Activated CD8-positive, alpha-beta memory T cell treated with anti-CD3 and anti-CD28 coated beads, Interleukin-2, amount 50 U/mL, for 24 hours (primary cell): ENCODE results near the gene CD163.
"Not testable (repeated sequence)": the region's sequence is repeated elsewhere in the genome, so short reads cannot be mapped to it uniquely, and the experiment has no call there.

ENCODE experiments used
- DNase-seq: peaks from one replicate; pipeline ENCODE4 v3.0.0-alpha.2; 2020; ENCODE audit errors: extremely low read depth

The CD163 gene

DNA sequence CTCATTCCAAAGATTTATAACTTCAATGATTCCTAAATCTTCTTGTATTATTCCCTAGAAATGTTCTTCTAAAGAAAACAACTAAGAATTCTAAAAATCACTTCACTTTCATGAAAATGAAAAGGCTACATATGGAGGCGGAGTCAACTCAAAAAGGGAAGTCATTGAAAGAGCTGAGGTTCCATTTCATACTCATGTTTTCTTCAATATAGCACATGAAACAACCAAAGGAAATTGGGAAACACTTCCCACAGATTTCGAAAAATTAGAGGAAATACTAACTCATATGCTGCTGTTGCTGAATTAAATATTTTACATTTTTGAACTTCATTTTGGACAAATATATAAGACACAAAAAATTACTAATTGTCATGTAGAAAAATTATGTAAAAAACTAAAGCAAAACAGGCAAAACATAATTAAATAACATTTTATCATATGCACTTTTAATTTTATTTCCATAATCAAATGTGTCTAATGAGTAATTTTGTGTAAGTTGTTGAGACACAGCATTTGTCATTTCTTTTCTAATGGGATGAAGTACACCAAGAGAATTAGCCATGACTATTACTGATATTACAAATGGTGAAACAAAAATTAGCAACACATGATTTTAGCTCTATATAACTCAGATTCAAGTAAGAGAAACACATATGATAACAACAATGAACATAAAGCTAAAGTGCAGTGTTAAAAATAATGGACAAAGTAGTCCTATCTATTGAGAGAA is at the start of gene CD163:
Gene CD163 (minus strand): TSS at position 92 of the 730 bp plus-strand sequence. CDS start 87 bp downstream, at position 5.
- DNase-seq: no peak

DNA sequence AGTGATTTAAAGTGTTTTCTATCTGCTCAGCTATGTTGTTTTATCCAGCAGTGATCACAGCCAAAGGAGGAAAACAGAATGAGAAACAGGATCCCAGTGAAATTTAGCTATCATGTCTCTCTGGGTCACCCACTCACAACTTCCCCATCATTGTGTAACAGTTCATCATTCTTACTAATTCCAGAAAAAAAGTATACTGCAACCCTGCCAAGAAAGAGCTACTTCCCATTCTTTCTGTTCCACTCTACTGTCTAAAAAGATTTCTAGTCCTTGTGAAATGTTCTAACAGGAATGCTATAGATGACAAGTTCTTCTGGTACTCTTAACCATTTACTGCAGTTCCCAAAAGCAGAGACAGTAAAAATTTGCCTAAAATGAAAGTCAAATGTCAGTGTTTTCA is 39.2 kb upstream of the CD163 start:
- DNase-seq: no peak

DNA sequence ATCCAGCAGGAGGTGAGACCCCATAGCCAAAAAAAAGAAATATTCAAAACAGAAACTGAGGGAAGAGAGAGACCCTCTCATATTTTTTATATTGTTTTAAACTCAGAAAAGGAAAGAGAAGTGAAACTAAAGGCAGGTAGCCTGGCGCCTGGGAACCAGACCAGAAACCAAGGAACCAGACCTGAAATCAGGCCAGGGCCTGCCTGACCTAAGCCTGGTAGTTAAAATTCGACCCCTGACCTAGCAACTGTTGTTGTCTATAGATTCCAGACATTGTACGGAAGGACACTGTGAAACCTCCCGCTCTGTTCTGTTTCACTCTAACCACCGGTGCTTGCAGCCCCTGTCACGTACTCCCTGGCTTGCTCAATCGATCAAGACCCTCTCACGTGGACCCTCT is 38.5 kb upstream of the CD163 start:
- no peak for DNase-seq

GRCh38 chr12:7514416-7514815 is 10.8 kb upstream of the CD163 start:
- no peak for DNase-seq

DNA sequence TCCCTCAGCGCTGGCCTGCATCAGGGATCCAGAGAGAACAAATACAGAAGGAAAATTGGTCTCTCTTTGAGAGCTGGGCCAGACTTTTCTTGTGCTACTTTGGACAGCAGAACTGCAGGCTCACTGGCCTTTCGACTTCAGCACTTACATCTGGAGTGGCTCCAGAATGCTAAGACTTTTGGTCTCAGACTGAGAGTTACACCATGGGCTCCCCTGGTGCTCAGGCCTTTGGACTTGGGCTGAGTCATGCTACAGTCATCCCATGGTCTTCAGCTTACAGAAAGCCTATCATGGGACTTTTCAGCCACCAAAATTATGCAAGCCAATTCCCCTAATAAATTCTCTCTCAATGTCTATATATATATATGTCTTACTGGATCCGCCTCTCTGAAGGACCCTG is 9.0 kb upstream of the CD163 start:
- no peak for DNase-seq

DNA sequence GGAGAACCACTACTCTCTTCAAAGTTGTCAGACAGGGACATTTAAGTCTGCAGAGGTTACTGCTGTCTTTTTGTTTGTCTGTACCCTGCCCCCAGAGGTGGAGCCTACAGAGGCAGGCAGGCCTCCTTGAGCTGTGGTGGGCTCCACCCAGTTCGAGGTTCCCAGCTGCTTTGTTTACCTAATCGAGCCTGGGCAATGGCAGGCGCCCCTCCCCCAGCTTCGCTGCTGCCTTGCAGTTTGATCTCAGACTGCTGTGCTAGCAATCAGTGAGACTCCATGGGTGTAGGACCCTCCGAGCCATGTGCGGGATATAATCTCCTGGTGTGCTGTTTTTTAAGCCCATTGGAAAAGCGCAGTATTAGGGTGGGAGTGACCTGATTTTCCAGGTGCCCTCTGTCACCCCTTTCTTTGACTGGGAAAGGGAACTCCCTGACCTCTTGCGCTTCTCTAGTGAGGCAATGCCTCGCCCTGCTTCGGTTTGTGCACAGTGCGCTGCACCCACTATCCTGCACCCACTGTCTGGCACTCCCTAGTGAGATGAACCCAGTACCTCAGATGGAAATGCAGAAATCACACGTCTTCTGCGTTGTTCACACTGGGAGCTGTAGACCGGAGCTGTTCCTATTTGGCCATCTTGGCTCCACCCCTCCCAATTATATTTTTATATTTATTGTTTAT is 6.4 kb upstream of the CD163 start:
- DNase-seq: not testable (repeated sequence)

- no peak for DNase-seq
Observed at GRCh38 chr12:7502612-7503011, 965 bp downstream of the CD163 start.

GRCh38 chr12:7501031-7501588 is 2.5 kb downstream of the CD163 start:
- no peak for DNase-seq

- DNase-seq: no peak
Observed at GRCh38 chr12:7499636-7500035, 3.9 kb downstream of the CD163 start.

- DNase-seq: no peak
Observed at GRCh38 chr12:7498809-7499208, 4.8 kb downstream of the CD163 start.

- no peak for DNase-seq
Observed at GRCh38 chr12:7497661-7498060, 5.9 kb downstream of the CD163 start.

- DNase-seq: no peak
Observed at GRCh38 chr12:7496451-7496850, 7.1 kb downstream of the CD163 start.

- DNase-seq: no peak
Observed at GRCh38 chr12:7495136-7495535, 8.4 kb downstream of the CD163 start.

- DNase-seq: no peak
Observed at GRCh38 chr12:7493006-7493405, 10.6 kb downstream of the CD163 start.

DNA sequence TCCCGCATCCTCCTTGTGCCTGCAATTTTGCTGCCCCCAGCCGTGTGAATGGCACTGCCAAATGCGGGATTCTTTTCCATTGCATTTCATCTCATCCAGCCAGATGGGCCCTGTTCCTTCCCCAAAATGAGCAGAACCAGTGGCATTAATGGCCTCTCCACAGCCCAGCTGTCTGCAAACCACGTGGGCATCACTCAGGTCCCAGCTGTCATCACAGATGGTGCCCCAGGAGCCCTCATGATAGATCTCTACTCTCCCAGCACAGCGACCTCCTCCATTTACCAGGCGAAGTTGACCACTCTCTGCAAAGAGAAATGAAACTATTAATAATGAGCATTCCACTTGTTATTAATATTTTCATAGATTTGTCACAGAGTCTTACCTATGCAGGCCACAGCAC is 17.1 kb downstream of the CD163 start:
- DNase-seq: no peak

DNA sequence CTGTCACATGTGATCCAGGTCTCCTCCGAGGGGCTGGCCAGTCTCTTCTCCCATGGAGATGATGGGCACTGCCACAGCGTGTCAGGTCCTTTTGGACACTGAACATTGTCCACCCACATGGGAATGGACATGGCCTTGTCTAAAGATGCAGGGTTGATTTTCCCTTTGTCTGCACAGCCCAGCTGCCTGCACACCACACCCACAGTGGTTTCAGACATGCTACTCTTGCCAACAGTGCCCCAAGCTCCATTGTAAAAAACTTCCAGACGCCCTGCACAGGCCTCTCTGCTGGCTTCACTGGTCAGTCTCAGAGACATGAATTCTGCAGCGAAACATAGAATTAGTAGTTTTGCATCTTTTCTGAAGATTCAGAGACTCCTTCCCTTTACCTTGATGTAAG is 18.5 kb downstream of the CD163 start:
- DNase-seq: no peak

- no peak for DNase-seq
Observed at GRCh38 chr12:7483343-7483742, 20.2 kb downstream of the CD163 start.

- no peak for DNase-seq
Observed at GRCh38 chr12:7479771-7480170, 23.8 kb downstream of the CD163 start.

DNA sequence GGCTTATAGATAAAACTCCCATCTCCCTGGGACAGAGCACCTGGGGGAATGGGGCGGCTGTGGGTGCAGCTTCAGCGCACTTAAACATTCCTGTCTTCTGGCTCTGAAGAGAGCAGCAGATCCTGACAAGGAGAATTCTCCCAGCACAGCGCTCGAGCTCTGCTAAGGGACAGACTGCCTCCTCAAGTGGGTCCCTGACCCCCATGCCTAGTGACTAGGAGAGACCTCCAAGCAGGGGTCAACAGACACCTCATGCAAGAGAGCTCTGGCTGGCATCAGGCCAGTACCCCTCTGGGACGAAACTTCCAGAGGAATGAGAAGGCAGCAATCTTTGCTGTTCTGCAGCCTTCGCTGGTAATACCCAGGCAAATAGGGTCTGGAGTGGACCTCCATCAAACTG is 31.5 kb downstream of the CD163 start:
- no peak for DNase-seq

GRCh38 chr12:7460375-7461259 is 43.0 kb downstream of the CD163 start:
- DNase-seq: no peak

- DNase-seq: no peak
Observed at GRCh38 chr12:7459973-7460372, 43.6 kb downstream of the CD163 start.

GRCh38 chr12:7451756-7452155 is 51.8 kb downstream of the CD163 start:
- DNase-seq: no peak
